Spleen (tissue), 11 donors: ENCODE measurements around the gene TAS2R5. TPM values are rescaled to one million over a fixed set of nuclear protein-coding genes. Genes with fewer than 3 reads are reported as not detected.
A peak's percentile ranks its signal among the peaks of the same experiment; 100 is the strongest.

ENCODE experiments used
- DNase-seq: peaks from one replicate; pipeline ENCODE4 v3.0.0-alpha.2; 2020
- H3K27ac ChIP-seq, 8 donors: fragments of 200-600 bp; sonication (generic) in 7 of 8; 1 replicate in 4 of 8; 2 replicates in 4 of 8; pipeline versions ENCODE4 v1.5.0 to v1.8.0; 2016 to 2021; ENCODE audit warnings: inconsistent platforms in 4 of 8, mild to moderate bottlenecking in 4 of 8, moderate library complexity in 1 of 8
- H3K27me3 ChIP-seq, 7 donors: fragments of 200-600 bp; sonication (generic) in 6 of 7; replicated peaks in 1 of 7; 1 replicate in 4 of 7; 2 replicates in 3 of 7; pipeline versions ENCODE4 v1.5.0 to v1.8.0; 2016 to 2021; ENCODE audit warnings: inconsistent platforms in 3 of 7, mild to moderate bottlenecking in 1 of 7
- H3K36me3 ChIP-seq, 6 donors: fragments of 200-600 bp; sonication (generic) in 5 of 6; 1 replicate in 4 of 6; 2 replicates in 2 of 6; pipeline versions ENCODE4 v1.5.0 to v1.8.0; 2016 to 2021; ENCODE audit warnings: inconsistent platforms in 2 of 6
- H3K4me1 ChIP-seq, 6 donors: fragments of 200-600 bp; sonication (generic) in 5 of 6; 1 replicate in 3 of 6; 2 replicates in 3 of 6; pipeline versions ENCODE4 v1.5.0 to v1.8.0; 2016 to 2021; ENCODE audit warnings: inconsistent platforms in 3 of 6
- H3K4me3 ChIP-seq, 8 donors: fragments of 200-600 bp; sonication (generic) in 7 of 8; 1 replicate in 4 of 8; 2 replicates in 4 of 8; pipeline versions ENCODE4 v1.5.0 to v1.8.0; 2016 to 2021; ENCODE audit warnings: inconsistent platforms in 4 of 8, mild to moderate bottlenecking in 4 of 8, moderate library complexity in 2 of 8
- H3K9me3 ChIP-seq, 8 donors: fragments of 200-600 bp; sonication (generic) in 7 of 8; 1 replicate in 4 of 8; 2 replicates in 4 of 8; pipeline versions ENCODE4 v1.5.0 to v1.8.0; 2016 to 2021; ENCODE audit warnings: inconsistent platforms in 4 of 8
- POLR2A ChIP-seq, 3 donors: fragments of 450-650 bp; IDR thresholded peaks; one replicate each; pipeline ENCODE4 v1.5.1; 2017; ENCODE audit warnings: antibody characterized with exemption in 3 of 3, mild to moderate bottlenecking in 1 of 3
- POLR2AphosphoS5 ChIP-seq, 3 donors: sonication (generic); formaldehyde crosslinking; IDR thresholded peaks; one replicate each; pipeline ENCODE4 v1.5.1; 2017; ENCODE audit warnings: antibody characterized with exemption in 3 of 3
- WGBS, 5 donors: extraction: QIAGEN DNeasy Blood & Tissue Kit in 3 of 5; methylation state at CpG; one replicate each; pipeline versions ENCODE4 v1.1.5 to v1.1.7; 2013 to 2018; 5-methylcytosine and 5-hydroxymethylcytosine counted together
- intact Hi-C: fragments of 100-400 bp; cut with DNase I; formaldehyde crosslinking; loops from one replicate; pipeline ENCODE4 v1.15.0; 2023; ENCODE audit warnings: low total_unique reads
- polyA plus RNA-seq, 3 donors: library from polyadenylated mRNA; stranded (reverse); fragments of 200-250 nt; gene quantifications; one replicate each; pipeline ENCODE4 v1.2.1, GENCODE V29; 2013
- total RNA-seq, 7 donors: library from RNA; depleted of rRNA in 3 of 7; stranded (reverse); fragments of >200 nt in 3 of 7; fragmentation: NEBNext Ultra II Directional in 4 of 7; extraction: Animal tissue kit (Norgen Biotek cat#: 25700) in 4 of 7; gene quantifications; one replicate each; pipeline versions ENCODE4 v1.1.0 to v1.2.1, GENCODE V29; 2016 to 2021
- TF ChIP-seq, protein P1 (sequence below), 11 experiments: fragments of 200-600 bp in 7 of 11; fragments of 450-650 bp in 4 of 11; sonication (generic) in 4 of 11; IDR thresholded peaks in 8 of 11; conservative IDR thresholded peaks in 3 of 11; 1 replicate in 7 of 11; 2 replicates in 4 of 11; pipeline versions ENCODE4 v1.4.0 to v1.8.0; 2016 to 2021; ENCODE audit warnings: antibody characterized with exemption in 11 of 11, inconsistent platforms in 4 of 11, mild to moderate bottlenecking in 1 of 11
- donor health status: healthy with polysubstance abuse.
- donor health status: DM: no; HTN: no; CAD: no; lungs with moderate emphysema.
- donor health status: DM: no; HTN: no; CAD: no.
- donor health status: Bipolar disorder and iron deficiency.
- donor health status: healthy.
- donor health status: DM: no; HTN: no; CAD: no.
- donor health status: DM: yes; HTN: yes; CAD: no.

TAS2R5 gene
- total and polyA plus RNA-seq, 10 donors = 0.58 to 5.7 (median 2.1) TPM

- H3K36me3 ChIP-seq = peaks cover 3 to 61% (median 32%) of the 10 kb centered on the region in 6 donors
- no peak within 1 kb of the TSS for H3K27ac ChIP-seq
- H3K27me3 ChIP-seq = no peaks in the 10 kb centered on the region
- peaks cover 0 to 15% (median 9%) of the 10 kb centered on the region in 8 donors for H3K9me3 ChIP-seq
- H3K4me3 ChIP-seq = no peak within 1 kb of the TSS
- no peaks in the 10 kb centered on the region for H3K4me1 ChIP-seq
- 83 to 100% (median 97%) methylated on average over 1 of the region's 1 CpG for WGBS, 5 donors
- TF ChIP-seq, protein P1, sequence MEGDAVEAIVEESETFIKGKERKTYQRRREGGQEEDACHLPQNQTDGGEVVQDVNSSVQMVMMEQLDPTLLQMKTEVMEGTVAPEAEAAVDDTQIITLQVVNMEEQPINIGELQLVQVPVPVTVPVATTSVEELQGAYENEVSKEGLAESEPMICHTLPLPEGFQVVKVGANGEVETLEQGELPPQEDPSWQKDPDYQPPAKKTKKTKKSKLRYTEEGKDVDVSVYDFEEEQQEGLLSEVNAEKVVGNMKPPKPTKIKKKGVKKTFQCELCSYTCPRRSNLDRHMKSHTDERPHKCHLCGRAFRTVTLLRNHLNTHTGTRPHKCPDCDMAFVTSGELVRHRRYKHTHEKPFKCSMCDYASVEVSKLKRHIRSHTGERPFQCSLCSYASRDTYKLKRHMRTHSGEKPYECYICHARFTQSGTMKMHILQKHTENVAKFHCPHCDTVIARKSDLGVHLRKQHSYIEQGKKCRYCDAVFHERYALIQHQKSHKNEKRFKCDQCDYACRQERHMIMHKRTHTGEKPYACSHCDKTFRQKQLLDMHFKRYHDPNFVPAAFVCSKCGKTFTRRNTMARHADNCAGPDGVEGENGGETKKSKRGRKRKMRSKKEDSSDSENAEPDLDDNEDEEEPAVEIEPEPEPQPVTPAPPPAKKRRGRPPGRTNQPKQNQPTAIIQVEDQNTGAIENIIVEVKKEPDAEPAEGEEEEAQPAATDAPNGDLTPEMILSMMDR (IDR thresholded peaks at IDR 0.05 in 8 of 11, conservative IDR thresholded peaks at IDR 0.05 in 3 of 11) = no peak
- TF ChIP-seq POLR2AphosphoS5 (IDR thresholded peaks at IDR 0.05) (no peak), POLR2A (IDR thresholded peaks at IDR 0.05) (no peak)
- DNase-seq = no peak
- intact Hi-C loops = no loop called here
Observed at GRCh38 chr7:141776374-141776773, 13.6 kb upstream of the TAS2R5 start, which contains the start of gene TAS2R4. TAS2R4 (plus strand) TSS chr7:141776674; CDS start chr7:141778489, 1,815 bp downstream.

GRCh38 chr7:141785706-141786552, 4.1 kb upstream of the TAS2R5 start:
- 58 to 76% (median 67%) methylated on average over 13 of the region's 13 CpGs for WGBS, 5 donors
- Histone ChIP-seq H3K27me3 (no peaks in the 10 kb centered on the region), H3K4me3 (no peak overlapping the region), H3K36me3 (peaks cover 0 to 26% (median 10%) of the 10 kb centered on the region in 6 donors), H3K9me3 (no peaks in the 10 kb centered on the region), H3K4me1 (peaks cover 0 to 9% (median 0%) of the 10 kb centered on the region in 6 donors), H3K27ac (no peak overlapping the region)
- no peak for DNase-seq
- intact Hi-C loops = no loop called here
- TF ChIP-seq POLR2A (IDR thresholded peaks at IDR 0.05) (no peak), POLR2AphosphoS5 (IDR thresholded peaks at IDR 0.05) (no peak)
- TF ChIP-seq, protein P1 (IDR thresholded peaks at IDR 0.05 in 8 of 11, conservative IDR thresholded peaks at IDR 0.05 in 3 of 11) = peak in 10 of 11 experiments; percentile 15 to 70 (median 56)

DNA sequence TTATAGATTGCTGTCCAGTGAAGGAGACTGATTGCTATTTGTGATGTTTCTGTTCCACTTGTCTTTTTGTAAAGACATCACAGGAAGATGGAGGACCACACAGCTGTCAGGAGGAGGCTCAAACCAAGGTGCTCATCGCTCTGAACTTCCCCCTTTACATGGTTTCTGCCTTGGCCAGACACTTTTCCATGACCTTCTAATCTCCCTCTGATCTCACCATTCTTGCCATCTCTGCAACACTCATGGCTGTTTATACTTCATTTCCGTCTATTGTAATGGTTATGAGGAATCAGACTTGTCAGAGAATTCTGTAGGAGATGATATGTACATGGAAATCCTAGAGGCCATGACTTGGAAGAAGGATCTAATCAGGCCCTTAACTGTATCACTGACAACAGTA, 1.7 kb upstream of the TAS2R5 start:
- intact Hi-C loops = no loop called here
- H3K4me3 ChIP-seq = no peak overlapping the region
- no peak for DNase-seq
- H3K27ac ChIP-seq = no peak overlapping the region
- H3K4me1 ChIP-seq = peaks cover 0 to 9% (median 0%) of the 10 kb centered on the region in 6 donors
- 69 to 87% (median 82%) methylated on average over 2 of the region's 2 CpGs for WGBS, 5 donors
- no peaks in the 10 kb centered on the region for H3K27me3 ChIP-seq
- H3K9me3 ChIP-seq = no peaks in the 10 kb centered on the region
- TF ChIP-seq, protein P1 (IDR thresholded peaks at IDR 0.05 in 8 of 11, conservative IDR thresholded peaks at IDR 0.05 in 3 of 11) = no peak
- TF ChIP-seq POLR2AphosphoS5 (IDR thresholded peaks at IDR 0.05) (no peak), POLR2A (IDR thresholded peaks at IDR 0.05) (no peak)
- H3K36me3 ChIP-seq = peaks cover 0 to 29% (median 11%) of the 10 kb centered on the region in 6 donors

DNA sequence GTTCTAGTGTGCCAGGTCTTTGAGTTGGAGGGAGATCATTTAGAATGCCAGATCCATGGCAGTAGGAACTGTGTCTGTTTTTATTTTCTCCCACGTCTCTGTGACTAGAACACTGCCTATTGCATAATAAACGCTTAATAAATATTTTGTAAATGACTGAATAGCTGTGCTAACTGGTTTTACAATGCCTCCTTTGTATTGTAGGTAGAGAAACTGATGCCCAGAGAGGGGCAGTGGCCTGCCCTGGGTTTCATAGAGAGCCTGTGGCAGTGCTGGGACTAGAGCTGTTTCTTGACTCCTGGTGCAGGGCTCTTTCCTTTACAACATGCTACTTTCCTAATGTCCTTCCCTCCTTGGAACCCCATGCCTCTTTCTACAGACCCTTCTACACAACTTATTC, 2.5 kb downstream of the TAS2R5 start:
- Histone ChIP-seq H3K27me3 (no peaks in the 10 kb centered on the region), H3K4me3 (no peak overlapping the region), H3K27ac (no peak overlapping the region), H3K4me1 (no peaks in the 10 kb centered on the region), H3K36me3 (peaks cover 0 to 35% (median 9%) of the 10 kb centered on the region in 6 donors), H3K9me3 (no peaks in the 10 kb centered on the region)
- WGBS, 5 donors = 82 to 97% (median 88%) methylated on average over 2 of the region's 2 CpGs
- TF ChIP-seq POLR2AphosphoS5 (IDR thresholded peaks at IDR 0.05) = no peak
- TF ChIP-seq, protein P1 (IDR thresholded peaks at IDR 0.05 in 8 of 11, conservative IDR thresholded peaks at IDR 0.05 in 3 of 11) = no peak
- no peak for TF ChIP-seq POLR2A (IDR thresholded peaks at IDR 0.05)
- DNase-seq = no peak
- intact Hi-C loops = no loop called here
